ENCODE measurements around the gene PRR5.
"Not testable (repeated sequence)": the region's sequence is repeated elsewhere in the genome, so short reads cannot be mapped to it uniquely, and the experiment has no call there.

Gene PRR5

DNA sequence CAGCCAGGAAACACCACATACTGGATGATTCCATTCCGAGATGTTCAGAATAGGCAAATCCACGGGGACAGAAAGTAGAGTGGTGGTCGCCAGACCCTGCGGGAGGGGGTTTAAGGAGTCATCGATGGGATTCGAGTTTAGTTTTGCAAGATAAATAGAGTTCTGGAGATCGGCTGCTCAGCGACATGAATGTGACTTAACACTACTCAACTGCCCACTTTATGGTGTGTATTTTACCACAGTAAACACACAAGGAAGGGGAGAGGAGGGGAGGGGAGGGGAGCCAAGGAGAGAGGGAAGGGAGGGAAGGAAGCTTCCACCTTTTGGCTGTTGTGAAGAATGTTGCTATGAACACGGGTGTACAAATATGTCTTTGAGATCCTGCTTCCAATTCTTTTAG lies 39.9 kb downstream of the PRR5 start:
- H3K9me3 ChIP-seq (ENCODE audit: control insufficient read depth, low read length) = no peaks in the 10 kb centered on the region
- no peaks in the 10 kb centered on the region for H3K4me1 ChIP-seq
- no peak for TF ChIP-seq CTCF (IDR thresholded peaks at IDR 0.05)
- H3K4me3 ChIP-seq (ENCODE audit: low read depth, low read length) = no peak overlapping the region
- no peak overlapping the region for H3K9ac ChIP-seq
- no peak overlapping the region for H2AFZ ChIP-seq
- no peaks in the 10 kb centered on the region for H3K36me3 ChIP-seq (ENCODE audit: control insufficient read depth, insufficient read depth, low read length)
- no peak overlapping the region for H3K27ac ChIP-seq
- H3K27me3 ChIP-seq (ENCODE audit: control insufficient read depth, insufficient read depth, low read length) = no peaks in the 10 kb centered on the region
- no peaks in the 10 kb centered on the region for H3K79me2 ChIP-seq
- no peak overlapping the region for H3K4me2 ChIP-seq (ENCODE audit: low read length)

DNA sequence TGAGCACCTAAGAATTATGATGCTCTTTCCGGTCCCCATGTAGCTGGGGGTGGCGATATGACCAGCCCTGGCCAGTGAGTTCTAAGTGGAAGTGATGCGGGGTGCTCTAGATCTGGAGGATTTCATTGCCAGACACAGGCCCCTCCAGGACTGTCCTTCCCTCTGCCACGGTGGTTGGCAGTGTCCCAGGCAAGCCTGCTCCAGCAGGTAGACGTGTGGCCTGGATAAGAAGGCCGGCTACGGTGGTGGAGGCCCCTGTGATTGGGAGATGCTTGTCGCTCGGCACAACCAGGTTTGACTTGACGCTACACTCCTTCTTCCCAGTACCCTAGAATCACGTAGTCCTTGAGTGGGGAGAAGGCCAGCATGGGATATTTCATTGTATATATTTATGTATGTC lies 41.2 kb downstream of the PRR5 start:
- Histone ChIP-seq H3K4me3 (ENCODE audit: low read depth, low read length) (no peak overlapping the region), H3K4me1 (no peaks in the 10 kb centered on the region), H3K79me2 (no peaks in the 10 kb centered on the region), H3K27ac (no peak overlapping the region), H3K4me2 (ENCODE audit: low read length) (no peak overlapping the region), H2AFZ (no peak overlapping the region), H3K27me3 (ENCODE audit: control insufficient read depth, insufficient read depth, low read length) (no peaks in the 10 kb centered on the region), H3K9ac (no peak overlapping the region), H3K36me3 (ENCODE audit: control insufficient read depth, insufficient read depth, low read length) (no peaks in the 10 kb centered on the region), H3K9me3 (ENCODE audit: control insufficient read depth, low read length) (no peaks in the 10 kb centered on the region)
- no peak for TF ChIP-seq CTCF (IDR thresholded peaks at IDR 0.05)

DNA sequence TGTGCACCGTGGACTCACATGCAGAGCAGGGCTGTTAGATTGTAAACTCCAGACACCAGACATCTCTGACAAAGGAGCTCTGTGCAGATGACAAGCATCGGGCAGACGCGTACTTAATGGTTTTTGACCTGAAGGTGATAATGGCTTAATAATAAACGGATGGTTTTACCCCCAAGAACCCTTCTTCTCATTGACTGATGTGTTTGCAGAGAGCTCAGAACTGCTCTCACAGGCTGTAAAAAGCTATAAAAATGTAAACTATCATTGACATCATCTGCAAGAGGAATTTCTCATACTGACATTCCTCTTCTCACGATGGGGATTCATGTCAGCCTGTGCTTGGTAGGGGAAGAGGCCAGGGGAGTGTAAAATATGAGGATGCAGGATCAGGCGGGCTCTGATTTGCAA lies 41.8 kb downstream of the PRR5 start:
- Histone ChIP-seq H3K9ac (no peak overlapping the region), H3K27me3 (ENCODE audit: control insufficient read depth, insufficient read depth, low read length) (no peaks in the 10 kb centered on the region), H2AFZ (no peak overlapping the region)

GRCh38 chr22:44745853-44746789 lies 44.1 kb downstream of the PRR5 start:
- Histone ChIP-seq H3K27me3 (ENCODE audit: control insufficient read depth, insufficient read depth, low read length) (no peaks in the 10 kb centered on the region), H3K4me3 (ENCODE audit: low read depth, low read length) (no peak overlapping the region), H2AFZ (no peak overlapping the region), H3K4me2 (ENCODE audit: low read length) (no peak overlapping the region), H3K27ac (no peak overlapping the region), H3K36me3 (ENCODE audit: control insufficient read depth, insufficient read depth, low read length) (no peaks in the 10 kb centered on the region), H3K79me2 (no peaks in the 10 kb centered on the region), H3K4me1 (no peaks in the 10 kb centered on the region), H3K9ac (no peak overlapping the region), H3K9me3 (ENCODE audit: control insufficient read depth, low read length) (no peaks in the 10 kb centered on the region)
- no peak for TF ChIP-seq CTCF (IDR thresholded peaks at IDR 0.05)

More for the DNA sequence above, 41.8 kb downstream of the PRR5 start:
- Histone ChIP-seq H3K4me1 (no peaks in the 10 kb centered on the region), H3K79me2 (no peaks in the 10 kb centered on the region), H3K36me3 (ENCODE audit: control insufficient read depth, insufficient read depth, low read length) (no peaks in the 10 kb centered on the region), H3K27ac (no peak overlapping the region), H3K4me3 (ENCODE audit: low read depth, low read length) (no peak overlapping the region), H3K4me2 (ENCODE audit: low read length) (no peak overlapping the region), H3K9me3 (ENCODE audit: control insufficient read depth, low read length) (no peaks in the 10 kb centered on the region)
- TF ChIP-seq CTCF (IDR thresholded peaks at IDR 0.05) = no peak

DNA sequence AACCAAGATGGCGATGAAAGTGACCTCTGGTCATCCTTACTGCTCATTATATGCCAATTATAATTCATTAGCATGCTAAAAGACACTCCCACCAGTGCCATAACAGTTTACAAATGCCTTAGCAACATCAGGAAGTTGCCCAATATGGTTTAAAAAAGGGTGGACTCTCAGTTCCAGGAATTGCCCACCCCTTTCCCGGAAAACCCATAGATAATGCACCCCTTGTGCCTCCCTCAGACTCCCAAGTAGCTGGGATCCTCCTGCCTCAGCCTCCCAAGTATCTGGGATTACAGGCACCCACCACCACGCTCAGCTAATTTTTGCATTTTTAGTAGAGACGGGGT lies 45.8 kb downstream of the PRR5 start:
- H3K9ac ChIP-seq; H3K4me2 ChIP-seq (ENCODE audit: low read length); H3K27ac ChIP-seq; H3K9me3 ChIP-seq (ENCODE audit: control insufficient read depth, low read length); H2AFZ ChIP-seq; H3K36me3 ChIP-seq (ENCODE audit: control insufficient read depth, insufficient read depth, low read length); H3K4me1 ChIP-seq; H3K79me2 ChIP-seq; H3K27me3 ChIP-seq (ENCODE audit: control insufficient read depth, insufficient read depth, low read length); H3K4me3 ChIP-seq (ENCODE audit: low read depth, low read length): not testable (repeated sequence)
